ENCODE measurements around the gene AIPL1. TPM values are rescaled to one million over a fixed set of nuclear protein-coding genes. Genes with fewer than 3 reads are reported as not detected.
A peak's percentile ranks its signal among the peaks of the same experiment; 100 is the strongest.

Gene AIPL1
- total and polyA plus RNA-seq, 2 of the 4 experiments (the other 2 are of a cell fraction): not detected

GRCh38 chr17:6476076-6476809 lies 41.3 kb upstream of the AIPL1 start (continued):
- TF ChIP-seq POLR2A (IDR thresholded peaks at IDR 0.05; ENCODE audit: low read depth, low read length): no peak

DNA sequence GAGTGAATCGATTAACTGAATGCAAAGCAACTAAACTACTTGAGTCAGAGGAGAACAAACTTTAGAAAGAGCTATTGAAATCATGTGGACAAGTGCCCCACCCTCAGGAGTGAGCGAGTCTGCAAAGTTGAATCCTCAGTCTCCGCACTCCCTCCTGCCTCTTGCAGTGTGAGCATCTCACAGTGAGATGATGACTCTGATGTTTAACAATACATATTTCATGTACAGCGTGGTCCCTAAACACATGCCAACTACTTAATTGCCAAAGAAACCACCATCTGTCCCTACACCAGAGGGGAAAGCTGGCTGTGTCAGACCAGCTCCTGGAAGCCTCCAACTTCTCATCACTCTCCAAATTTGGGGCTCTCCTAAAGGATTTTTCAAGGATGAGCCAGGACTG lies 40.5 kb upstream of the AIPL1 start:
- intact Hi-C loops (cut with micrococcal nuclease): no loop called here
- WGBS, 2 experiments (ENCODE audit: extremely low coverage in 2 of 2, insufficient read length in 1 of 2): no CpG with 5 or more reads among the region's 4 CpGs

More for the DNA sequence above, 40.5 kb upstream of the AIPL1 start:
- dilution Hi-C loops (cut with HindIII; ENCODE audit: low sequenced_read_pairs, unreplicated experiment): no loop called here
- H3K14ac ChIP-seq (replicated peaks; ENCODE audit: low read depth, low read length): no peak overlapping the region
- in situ Hi-C loops (cut with MboI; ENCODE audit: low sequenced_read_pairs): loop anchor here (10.0 kb wide), 1 partner anchor 169 kb away; the partner anchor contains the start of genes KIAA0753 and TXNDC17
- H3K4me1 ChIP-seq (ENCODE audit: control insufficient read depth, insufficient read depth, low read length): peaks cover 13% of the 10 kb centered on the region
- peaks cover 7% of the 10 kb centered on the region; the same call in 1 of the 2 replicates for H3K9me1 ChIP-seq (ENCODE audit: insufficient read depth, low read length)
- peaks cover 5% of the 10 kb centered on the region; the same call in 1 of the 2 replicates for H4K20me1 ChIP-seq (ENCODE audit: insufficient read depth, low read length)
- ChIA-PET CTCF (no interaction called here), POLR2A (ENCODE audit: unreplicated experiment) (no interaction called here)
- H2BK120ac ChIP-seq (ENCODE audit: low read depth, low read length): no peak overlapping the region
- no peak overlapping the region for H4K91ac ChIP-seq (ENCODE audit: insufficient read depth, low read depth, low read length)
- H2AK5ac ChIP-seq (ENCODE audit: low read depth, low read length): no peak overlapping the region
- no peak overlapping the region for H4K5ac ChIP-seq (ENCODE audit: low read depth, low read length)
- ATAC-seq (ENCODE audit: low read depth) (no peak), DNase-seq (peak; percentile 17)
- H2BK5ac ChIP-seq (ENCODE audit: low read depth, low read length, poor library complexity, severe bottlenecking): no peak overlapping the region
- H3K27me3 ChIP-seq (ENCODE audit: control insufficient read depth, insufficient read depth, low read length): peaks cover 7% of the 10 kb centered on the region; the same call in 1 of the 2 replicates
- H4K8ac ChIP-seq (ENCODE audit: low read depth in 2 of 2, low read length in 2 of 2): no peak overlapping the region
- no peaks in the 10 kb centered on the region for H3K79me1 ChIP-seq (ENCODE audit: low read depth in 1 of 2, low read length in 2 of 2)
- no peak overlapping the region for H3K9ac ChIP-seq (ENCODE audit: low read depth, low read length)
- TF ChIP-seq BHLHE40 (IDR thresholded peaks at IDR 0.05; ENCODE audit: low read depth, low read length) (no peak), MXI1 (IDR thresholded peaks at IDR 0.05; ENCODE audit: borderline replicate concordance, low read depth, low read length) (no peak), NFE2L2 (IDR thresholded peaks at IDR 0.05; ENCODE audit: low read depth, low read length) (no peak)
- H3K56ac ChIP-seq (ENCODE audit: extremely low read depth, insufficient read depth, low read length): no peak overlapping the region
- no peak overlapping the region for H2AFZ ChIP-seq (replicated peaks; ENCODE audit: low read length, poor library complexity)
- BruUV-seq (replicated peaks): no TSS peak
- H2AK9ac ChIP-seq (replicated peaks; ENCODE audit: low read depth, low read length, poor library complexity): no peak overlapping the region
- H3K27ac ChIP-seq (ENCODE audit: insufficient read depth, low read length): no peak overlapping the region
- H3K4me3 ChIP-seq (ENCODE audit: insufficient read depth, low read depth, low read length): no peak overlapping the region
- H3K23ac ChIP-seq (ENCODE audit: low read depth, low read length): no peak overlapping the region
- H3K9me3 ChIP-seq (ENCODE audit: control insufficient read depth, insufficient read depth, low read length): no peaks in the 10 kb centered on the region
- no peak overlapping the region for H2BK20ac ChIP-seq (ENCODE audit: low read depth, low read length)
- no peak overlapping the region for H2BK15ac ChIP-seq (ENCODE audit: low read depth, low read length)
- no peak overlapping the region for H3K4me2 ChIP-seq (ENCODE audit: low read depth, low read length)
- no peaks in the 10 kb centered on the region for H3K36me3 ChIP-seq (ENCODE audit: control insufficient read depth, insufficient read depth, low read length)
- no peak overlapping the region for H3K18ac ChIP-seq (ENCODE audit: low read depth, low read length)
- H3K4ac ChIP-seq (ENCODE audit: low read depth, low read length): no peak overlapping the region
